GM18907 (cell line): ENCODE measurements around the gene MLLT1.

Experiments used
- ATAC-seq: cut with Tn5 transposase; IDR thresholded peaks from one replicate; pipeline ENCODE4 v1.9.1; 2021; ENCODE audit warnings: mild to moderate bottlenecking, moderate library complexity; ENCODE audit not compliant: unreplicated experiment

Gene MLLT1

DNA sequence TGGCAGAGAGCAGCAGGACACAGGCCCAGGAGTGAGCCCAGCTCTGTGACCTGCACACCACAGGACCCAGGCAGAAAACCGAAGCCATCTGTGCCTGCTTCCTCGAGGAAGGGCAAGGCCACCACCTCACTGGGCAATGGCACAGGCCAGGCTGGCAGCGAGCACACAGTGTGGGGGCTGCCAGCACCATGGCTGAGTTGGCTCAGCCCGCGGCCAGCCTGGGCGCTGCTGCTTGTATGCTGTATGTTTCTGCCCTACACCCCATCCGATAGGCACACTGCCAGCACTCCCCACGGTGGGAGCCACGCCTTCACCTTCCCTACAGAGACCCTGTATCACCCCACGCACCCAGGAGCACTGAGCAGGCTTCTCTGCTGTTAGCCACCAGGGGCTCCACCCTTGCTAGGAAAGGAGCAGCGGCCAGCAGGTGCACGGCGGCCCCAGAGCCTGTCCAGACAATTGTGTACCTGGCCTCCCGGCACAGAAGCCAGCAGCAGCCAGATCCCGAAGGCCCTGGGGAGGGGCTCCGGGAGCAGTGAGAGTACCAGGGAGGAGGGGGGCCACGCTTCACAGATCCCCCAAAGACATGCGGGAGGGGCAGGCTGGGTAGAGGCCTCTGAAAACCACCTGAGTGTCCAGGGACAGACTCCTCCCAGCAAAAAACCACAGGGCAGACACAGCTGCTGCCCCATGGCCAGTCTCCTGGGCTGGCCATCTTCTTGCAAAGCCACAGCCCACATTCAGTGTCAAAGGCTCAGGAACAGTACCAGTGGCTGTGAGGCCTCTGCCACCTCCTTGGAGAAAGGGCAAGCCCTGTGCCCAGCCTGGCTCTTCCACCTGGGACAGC lies 56.1 kb downstream of the MLLT1 start:
- ATAC-seq: no peak

DNA sequence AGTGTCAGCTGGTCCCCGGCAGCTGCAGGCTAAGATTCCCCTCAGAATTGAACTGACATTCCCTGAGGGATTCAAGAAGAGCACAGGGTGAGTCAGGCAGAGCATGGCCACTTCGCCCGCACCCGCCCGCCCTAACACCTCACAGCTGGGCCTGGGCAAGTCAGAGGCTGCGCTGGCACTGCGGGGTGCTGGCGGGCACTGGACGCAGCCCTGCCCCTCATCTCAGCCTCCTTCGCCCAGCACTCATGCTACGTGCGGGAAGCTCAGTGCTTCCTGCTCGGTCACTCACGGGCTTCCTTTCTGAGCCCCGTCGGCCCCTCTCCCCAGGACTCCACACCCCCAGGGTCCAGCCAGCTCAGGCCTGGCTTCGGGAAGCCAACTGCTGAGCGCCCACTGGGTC lies 56.9 kb downstream of the MLLT1 start:
- no peak for ATAC-seq

DNA sequence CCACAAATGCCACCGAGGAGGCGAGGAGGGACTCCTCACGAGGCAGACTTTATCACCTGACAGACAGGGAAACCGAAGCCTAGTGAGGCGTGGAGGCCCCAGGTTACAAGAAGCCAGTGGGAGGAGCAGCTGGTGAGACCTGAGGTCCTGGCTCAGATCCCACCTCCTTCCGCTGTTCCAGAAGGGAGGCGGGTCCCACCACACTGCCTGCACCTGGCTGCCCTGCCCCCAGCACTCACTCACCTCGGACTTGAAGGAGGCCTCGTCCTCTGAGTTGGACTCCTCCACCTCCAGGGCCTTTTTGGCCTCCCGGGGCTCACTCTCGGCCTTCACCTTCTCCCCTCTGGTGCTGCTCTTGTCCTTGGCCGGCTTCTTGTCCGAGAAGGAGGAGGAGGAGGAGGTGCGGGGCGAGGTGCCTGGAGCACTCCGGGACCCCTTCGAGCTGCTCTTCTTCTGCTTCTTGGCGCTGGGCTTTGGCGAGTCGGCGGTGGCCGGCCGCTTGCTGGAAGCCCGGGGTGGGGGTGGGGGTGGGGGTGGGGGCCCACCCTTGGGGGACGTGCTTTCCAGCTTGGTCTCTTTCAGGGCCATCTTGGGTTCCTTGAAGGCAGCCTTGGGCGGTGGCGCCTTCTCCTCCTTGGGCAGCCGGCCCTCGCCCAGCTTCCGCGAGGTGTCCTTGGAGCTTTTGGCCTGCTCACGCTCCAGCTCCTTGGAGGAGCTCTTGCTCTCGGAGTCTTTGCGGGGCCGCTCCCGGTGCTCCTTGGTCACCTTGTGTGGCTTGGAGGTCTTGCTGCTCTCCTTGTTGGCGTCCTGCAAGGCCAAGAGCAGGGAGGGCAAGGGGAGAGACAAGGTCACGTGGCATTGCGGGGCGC lies 57.7 kb downstream of the MLLT1 start:
- no peak for ATAC-seq

DNA sequence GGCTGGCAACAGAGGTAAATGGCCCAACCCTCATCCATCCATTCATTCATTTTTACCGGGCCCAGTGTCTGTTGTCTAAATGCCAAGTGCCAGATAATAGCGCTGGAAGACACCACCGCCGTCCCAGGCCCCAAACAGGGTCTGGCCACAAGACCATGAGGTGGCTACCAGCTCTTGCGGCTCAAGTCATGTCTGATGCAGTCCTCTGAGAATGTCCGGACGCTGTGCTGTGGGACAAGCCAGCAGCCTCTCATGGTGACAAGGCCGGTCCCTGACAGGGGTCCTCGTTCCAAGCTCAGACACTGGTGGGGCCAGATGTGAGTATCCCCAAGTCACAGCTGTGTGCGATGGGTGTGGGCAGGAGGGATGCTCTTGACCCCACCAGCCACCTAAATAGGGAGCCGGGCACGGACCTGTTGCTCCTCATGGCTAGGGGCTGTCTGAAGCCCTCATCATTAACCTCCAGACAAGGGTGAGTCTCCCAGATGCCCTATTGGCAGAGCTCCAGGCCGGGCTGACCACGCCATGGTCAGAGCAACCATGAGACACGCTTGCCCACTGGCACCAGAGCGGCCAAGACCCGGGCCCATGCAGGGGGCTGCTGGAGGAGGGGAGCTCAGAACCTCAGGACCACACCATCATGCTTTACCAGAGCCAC lies 58.4 kb downstream of the MLLT1 start:
- no peak for ATAC-seq

DNA sequence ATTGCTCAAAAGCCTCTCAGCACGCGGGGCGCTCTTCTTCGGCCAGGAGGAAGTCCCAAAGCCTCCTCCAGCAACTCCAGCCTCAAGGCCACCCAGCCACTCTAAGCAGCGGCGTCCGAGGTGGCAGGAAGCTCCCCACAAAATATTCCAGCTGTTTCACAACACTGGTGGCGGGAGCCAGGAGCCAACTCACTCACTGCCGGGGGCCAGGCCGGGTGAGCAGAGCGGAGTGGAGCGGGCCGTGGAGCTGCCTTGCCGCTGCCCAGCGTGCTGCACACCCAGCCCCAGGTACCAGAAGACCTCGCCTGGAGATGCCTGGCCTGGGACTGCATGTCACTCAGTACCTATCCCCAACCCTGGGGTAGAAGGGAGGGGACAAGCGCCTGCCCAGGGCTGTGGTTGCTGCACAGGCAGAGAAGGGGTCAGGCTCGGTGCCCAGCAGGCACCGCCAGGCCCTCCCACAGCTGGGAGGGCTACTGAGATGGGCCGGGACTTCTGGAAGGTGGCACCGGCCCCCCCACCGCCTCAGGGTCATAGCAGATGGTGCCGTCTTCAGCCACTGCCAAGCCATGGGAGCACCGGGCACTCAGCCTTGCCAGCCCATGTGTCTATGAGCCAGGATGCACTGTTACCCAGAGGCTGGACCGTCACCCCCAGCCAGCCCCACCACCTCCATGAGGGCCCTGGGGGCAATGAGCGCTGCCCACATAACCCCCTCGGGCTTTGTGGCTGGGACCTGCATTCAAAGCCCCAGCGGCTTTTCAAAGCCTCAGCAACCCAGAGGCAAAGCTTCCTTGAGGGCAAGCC lies 59.2 kb downstream of the MLLT1 start:
- ATAC-seq: no peak

DNA sequence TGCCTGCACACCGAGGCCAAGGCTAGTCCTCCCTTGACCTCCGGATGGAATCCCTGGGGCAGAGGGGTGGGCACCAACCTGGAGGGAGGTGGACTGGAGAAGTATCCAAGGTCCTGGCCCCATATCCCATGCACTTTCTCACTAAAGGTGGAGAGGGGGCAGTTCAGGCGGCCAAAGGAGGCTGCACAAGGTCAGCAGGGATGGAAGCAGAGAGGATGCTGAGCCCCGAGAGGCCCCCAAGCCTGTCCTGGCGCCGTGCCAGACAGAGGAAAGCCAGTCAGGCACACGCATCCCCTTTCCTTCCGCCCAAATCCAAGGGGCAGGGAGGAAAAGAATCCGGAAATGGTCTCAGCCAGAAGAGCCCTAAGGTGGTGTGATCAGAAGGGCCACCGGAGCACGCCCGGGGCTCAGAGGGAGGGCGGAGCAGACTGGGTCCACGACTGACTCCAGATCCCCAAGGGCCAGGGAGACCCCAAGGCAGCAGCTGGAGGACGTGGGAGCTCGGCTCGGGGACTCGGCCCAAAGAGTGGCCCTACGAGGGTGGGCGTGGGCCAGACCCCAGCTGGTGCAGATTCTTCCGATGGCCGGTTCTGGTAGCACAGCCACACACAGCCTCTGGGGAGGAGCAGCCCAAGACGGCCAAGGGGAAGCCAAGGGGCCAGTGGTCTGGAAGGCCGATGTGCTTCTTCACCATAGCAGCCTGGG lies 60.0 kb downstream of the MLLT1 start:
- ATAC-seq: no peak

DNA sequence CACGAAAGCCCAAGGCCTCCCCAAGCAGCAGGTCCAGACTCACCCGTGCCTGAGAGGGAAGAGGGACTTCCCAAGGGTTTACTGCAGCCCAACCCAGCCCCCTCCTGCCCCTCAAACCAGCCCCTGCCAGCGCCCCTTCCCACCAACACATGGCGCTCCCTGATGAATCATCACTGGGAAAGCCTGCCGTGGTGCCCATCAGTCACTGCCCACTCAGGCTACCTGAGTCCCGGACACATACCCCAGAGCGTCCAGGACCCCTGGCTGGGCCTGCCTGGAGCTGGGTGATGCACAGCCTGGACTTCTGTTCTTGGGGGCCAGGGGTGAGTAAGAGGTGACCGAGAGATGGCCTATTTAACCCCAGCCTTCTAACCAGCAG lies 60.6 kb downstream of the MLLT1 start:
- ATAC-seq: no peak

DNA sequence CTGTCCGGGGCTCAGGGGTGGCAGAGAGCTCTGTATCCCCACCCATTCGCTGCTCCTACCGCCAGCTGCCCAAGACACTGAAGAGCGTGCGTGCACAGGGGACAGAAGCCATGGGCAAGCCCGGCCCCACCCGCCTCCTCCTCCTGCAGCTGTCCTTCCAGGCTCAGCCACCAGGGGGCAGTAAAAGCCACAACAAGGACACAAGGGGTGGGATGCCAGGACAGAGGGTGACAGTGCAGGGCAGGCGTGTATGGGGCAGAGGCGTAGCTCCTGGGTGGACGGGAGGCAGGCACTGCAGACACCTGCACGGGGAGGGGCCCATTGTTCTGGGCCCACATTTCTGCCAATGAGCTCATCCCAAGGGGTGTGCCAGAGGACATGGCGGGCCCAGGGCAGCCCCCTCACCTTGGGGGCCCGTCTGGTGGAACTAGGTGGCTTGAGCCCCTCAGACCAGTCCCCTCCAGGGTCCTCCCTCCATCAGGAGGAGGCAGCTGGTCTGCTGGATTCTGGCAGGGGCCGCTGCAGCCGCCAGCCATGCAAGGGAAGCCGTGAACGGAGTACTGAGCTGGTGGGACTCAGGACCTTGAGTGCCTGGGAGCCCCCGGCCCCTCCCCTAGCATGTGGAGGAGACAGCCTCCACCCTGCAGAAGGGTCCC lies 61.2 kb downstream of the MLLT1 start:
- no peak for ATAC-seq

DNA sequence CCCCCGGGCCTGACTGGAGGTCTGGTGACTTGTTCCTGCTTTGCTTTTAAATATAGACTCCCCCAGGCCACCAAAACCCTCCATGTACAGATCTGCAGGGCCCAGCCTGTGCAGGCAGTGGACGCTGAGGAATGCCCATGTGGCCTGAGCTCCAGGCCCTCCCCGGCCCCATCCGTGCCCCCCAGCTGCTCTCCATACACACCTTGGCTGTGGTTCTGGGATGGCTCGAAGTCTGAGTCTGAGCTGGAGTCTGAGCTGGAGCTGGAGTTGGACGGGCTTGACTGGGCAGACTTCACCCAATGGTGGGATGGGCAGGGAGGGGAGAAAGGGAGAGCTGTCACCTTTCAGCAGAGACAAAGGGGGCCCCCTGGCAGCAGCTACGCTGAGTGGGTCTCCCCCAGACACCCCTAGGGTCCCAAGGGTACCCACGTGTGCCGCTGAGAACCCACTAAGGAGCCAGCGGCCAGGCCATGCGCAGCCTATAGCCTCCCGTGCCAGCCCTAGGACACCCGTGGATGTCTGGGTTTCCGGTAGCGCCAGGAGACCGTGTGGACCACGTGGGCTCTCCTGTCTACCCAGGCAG lies 61.9 kb downstream of the MLLT1 start:
- ATAC-seq: no peak

DNA sequence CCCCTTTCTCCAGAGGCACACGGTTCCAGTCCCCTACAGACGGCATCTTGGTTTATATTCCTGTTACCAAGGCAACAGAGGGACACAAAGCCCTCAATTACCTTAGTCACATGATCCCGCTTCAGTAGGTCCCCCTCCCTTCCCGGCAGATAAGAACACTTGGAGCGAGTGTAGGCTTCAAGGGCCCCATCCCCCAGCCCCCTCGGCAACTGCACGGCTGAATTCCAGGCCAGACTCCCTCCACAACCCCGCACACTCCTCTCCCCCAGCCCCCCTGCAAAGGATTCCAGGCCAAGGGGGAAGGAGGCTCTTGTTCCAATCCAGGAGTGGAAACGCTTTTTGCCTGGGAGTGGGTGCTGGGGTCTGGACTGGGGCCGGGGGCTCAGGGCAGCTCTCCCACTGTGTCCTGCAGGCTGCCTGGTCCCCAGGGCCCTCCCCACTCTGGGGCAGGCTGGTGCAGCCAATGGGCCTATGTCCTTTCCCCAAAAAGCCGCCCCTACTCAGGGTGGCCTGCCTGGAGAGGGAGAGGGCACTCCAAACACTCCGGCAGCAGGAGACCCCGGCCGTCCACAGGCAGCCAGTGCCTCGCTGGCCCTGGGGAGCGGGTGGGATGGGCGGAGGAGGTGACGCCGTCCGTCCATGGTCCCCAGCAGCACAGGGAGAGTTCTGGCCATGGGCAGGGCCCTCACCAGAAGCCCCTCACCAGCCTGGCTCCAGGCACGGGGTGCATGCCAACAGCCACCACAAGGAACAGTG lies 62.6 kb downstream of the MLLT1 start:
- no peak for ATAC-seq

DNA sequence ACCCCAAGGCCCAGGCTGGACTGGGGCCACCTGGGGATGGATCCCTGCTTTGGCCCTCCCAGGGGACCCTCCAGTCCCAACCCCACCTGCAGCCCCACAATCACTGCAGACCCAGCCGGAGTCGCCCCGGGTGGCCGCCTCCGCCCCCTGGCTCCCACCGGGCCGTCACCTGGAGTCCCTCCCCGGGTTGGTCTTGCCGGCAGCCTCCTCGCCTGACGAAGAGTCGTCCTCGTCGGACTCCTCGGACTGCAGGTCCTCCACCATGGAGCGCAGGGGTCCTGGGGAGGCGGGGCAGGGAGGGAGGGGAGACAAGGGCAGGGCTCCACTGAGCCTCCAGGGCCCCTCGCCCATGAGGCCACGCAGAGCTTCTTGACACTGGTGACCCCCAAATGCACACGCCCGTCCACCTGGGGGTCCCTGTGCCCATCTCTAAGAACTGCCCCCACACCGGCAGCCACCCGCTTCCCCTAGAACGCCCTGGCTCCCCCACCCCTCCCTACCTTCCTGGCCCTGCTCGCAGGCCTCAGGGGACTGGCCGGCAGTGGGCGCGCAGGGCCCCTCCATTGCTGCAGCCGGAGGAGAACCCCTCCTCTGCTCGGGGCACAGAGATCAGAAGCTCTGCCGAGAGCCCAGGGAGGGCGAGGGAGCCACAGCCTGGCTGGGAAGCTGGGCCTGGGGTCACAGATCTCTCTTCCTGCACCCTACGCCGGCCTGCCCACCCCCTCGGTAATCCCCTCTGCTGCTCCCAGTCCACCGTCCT lies 63.4 kb downstream of the MLLT1 start:
- no peak for ATAC-seq

DNA sequence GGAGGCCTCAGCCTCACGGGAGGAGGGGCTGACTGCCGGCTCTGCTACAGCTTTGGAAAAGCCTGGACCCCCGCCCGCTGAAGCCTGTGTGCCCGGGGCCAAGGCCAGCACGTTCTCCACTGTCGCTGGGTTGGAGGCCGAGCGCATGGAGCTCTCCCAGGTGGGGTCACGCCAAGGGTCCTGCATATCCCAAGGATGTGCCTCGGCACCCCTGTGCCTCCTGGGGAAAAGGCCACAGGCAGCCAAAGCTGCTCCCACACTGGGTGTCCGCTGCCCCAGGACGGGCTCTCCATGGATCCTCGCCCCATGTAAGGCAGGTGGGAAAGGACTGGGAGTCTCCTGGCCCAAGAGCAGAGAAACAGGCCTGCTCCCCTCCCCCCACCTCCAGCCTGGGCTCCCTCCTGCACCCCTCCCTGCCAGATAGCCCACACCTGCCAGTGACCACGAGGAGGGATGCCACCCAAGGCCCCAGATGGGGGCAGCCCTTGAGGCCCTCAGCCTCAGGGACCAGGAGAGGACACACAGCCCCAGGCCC lies 64.0 kb downstream of the MLLT1 start:
- ATAC-seq: no peak

DNA sequence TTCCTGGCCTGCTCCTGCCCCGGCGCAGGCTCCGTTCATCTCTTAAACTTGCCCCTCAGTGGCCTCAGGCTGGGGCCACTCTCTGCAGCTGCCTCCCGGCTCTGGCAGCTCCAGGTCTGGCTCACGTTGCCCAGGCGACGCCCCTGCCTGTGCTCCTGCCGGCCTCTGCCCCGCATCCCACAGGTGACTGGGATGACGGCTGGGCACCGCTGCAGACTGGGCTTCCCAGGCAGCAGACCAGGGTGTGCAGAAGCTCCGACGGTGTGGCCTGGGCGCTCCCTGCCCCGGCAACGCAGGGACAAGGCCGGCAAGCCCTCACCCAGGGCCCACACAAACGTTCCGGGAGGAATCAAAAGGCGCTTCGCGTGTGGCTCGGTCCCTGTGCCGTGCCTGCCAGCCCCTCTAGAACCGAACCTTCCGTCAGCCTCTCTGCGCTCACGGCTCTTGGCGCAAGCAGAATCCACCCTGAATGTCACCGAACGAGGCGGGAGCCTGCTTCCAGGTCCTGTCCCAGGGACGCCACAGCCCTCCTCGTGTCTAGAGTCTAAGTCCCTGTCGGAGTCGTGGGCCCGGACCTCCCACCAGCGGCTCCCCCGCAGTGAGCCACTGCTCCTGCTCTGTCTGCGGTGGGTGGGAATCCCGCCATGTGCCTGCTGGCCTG lies 64.8 kb downstream of the MLLT1 start:
- ATAC-seq: no peak

DNA sequence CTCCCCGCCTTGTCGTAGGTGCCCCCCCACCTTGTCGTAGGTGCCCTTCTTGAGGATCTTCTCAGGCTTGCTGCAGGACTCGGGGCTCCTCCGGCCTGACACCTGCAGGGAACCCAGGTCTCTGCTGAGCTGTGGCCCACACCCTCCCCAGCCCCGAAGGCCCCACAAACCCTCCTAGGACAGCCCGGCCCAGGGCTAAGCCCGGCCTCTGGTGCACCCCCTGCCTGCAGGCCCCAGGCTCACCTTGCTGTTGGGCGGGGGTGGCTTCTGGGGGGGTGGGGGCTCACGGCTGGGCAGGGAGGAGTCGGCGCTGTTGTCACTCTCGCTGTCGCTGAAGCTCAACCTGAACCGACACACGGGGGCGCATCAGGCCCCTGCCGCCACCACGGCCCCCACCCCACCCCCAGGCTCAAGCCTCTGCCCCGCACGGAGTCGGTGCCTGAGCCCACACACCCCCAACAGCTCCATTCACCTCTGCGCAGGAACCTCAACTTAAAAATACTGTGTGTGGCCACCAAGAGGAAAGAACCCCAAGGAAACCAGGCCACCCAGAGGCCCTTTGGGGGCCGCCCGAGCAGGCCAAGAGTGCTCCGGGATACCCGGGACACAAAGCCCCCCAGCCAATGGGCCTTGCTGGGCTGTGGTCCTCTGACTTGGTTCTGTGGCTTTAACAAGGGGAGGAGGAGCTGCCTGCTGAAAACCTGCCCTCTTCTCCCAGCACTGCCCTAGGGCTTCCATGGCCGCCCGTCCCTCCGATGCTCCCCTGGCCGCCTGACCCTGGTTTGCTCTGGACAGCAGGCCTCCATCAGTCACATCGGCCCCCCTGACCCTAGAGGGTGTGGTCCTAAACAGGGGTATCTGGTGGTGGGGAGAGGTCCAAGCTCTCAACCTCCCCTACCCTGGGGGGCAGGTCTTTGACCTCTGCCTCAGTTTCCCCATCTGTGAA lies 65.8 kb downstream of the MLLT1 start:
- no peak for ATAC-seq

DNA sequence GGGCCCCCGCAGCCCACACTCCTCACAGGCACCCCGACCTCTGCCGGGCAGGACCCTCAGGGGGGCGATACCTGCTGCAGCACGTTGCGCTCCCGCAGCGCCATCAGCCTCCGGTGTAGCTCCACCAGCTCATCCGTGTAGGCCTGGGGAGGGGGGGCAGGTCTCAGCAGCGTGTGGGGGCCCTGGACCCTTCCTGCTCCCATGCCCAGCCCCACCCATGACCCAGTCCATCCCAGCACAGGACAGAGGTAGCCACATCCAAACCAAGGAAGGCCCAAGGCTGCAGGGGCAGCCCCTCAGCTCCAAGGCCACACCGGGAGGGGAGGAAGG lies 66.5 kb downstream of the MLLT1 start:
- no peak for ATAC-seq
